ENCODE results near the gene SPOCD1. TPM values are rescaled to one million over a fixed set of nuclear protein-coding genes. Genes with fewer than 3 reads are reported as not detected.

Gene SPOCD1
- total and polyA plus RNA-seq, 10 donors = 0.74 to 5.0 (median 3.0) TPM

GRCh38 chr1:31776032-31776431, 39.8 kb downstream of the SPOCD1 start:
- Histone ChIP-seq H3K27ac (no peak overlapping the region), H3K27me3 (replicated peaks in 1 of 7) (peaks cover 0 to 80% (median 35%) of the 10 kb centered on the region in 7 donors), H3K9me3 (no peaks in the 10 kb centered on the region), H3K4me3 (no peak overlapping the region), H3K36me3 (no peaks in the 10 kb centered on the region), H3K4me1 (peaks cover 14 to 22% (median 18%) of the 10 kb centered on the region in 6 donors)
- no peak for TF ChIP-seq POLR2A (IDR thresholded peaks at IDR 0.05)
- TF ChIP-seq POLR2AphosphoS5 (IDR thresholded peaks at IDR 0.05) = no peak
- TF ChIP-seq, protein P1, sequence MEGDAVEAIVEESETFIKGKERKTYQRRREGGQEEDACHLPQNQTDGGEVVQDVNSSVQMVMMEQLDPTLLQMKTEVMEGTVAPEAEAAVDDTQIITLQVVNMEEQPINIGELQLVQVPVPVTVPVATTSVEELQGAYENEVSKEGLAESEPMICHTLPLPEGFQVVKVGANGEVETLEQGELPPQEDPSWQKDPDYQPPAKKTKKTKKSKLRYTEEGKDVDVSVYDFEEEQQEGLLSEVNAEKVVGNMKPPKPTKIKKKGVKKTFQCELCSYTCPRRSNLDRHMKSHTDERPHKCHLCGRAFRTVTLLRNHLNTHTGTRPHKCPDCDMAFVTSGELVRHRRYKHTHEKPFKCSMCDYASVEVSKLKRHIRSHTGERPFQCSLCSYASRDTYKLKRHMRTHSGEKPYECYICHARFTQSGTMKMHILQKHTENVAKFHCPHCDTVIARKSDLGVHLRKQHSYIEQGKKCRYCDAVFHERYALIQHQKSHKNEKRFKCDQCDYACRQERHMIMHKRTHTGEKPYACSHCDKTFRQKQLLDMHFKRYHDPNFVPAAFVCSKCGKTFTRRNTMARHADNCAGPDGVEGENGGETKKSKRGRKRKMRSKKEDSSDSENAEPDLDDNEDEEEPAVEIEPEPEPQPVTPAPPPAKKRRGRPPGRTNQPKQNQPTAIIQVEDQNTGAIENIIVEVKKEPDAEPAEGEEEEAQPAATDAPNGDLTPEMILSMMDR (IDR thresholded peaks at IDR 0.05 in 8 of 11, conservative IDR thresholded peaks at IDR 0.05 in 3 of 11) = no peak
- 79 to 88% (median 83%) methylated on average over 5 of the region's 5 CpGs for WGBS, 5 donors
- intact Hi-C loops (cut with DNase I; ENCODE audit: low total_unique reads) = loop anchor here (10.0 kb wide), 1 partner anchor 51 kb away; no protein-coding TSS in a partner anchor
- no peak for DNase-seq

DNA sequence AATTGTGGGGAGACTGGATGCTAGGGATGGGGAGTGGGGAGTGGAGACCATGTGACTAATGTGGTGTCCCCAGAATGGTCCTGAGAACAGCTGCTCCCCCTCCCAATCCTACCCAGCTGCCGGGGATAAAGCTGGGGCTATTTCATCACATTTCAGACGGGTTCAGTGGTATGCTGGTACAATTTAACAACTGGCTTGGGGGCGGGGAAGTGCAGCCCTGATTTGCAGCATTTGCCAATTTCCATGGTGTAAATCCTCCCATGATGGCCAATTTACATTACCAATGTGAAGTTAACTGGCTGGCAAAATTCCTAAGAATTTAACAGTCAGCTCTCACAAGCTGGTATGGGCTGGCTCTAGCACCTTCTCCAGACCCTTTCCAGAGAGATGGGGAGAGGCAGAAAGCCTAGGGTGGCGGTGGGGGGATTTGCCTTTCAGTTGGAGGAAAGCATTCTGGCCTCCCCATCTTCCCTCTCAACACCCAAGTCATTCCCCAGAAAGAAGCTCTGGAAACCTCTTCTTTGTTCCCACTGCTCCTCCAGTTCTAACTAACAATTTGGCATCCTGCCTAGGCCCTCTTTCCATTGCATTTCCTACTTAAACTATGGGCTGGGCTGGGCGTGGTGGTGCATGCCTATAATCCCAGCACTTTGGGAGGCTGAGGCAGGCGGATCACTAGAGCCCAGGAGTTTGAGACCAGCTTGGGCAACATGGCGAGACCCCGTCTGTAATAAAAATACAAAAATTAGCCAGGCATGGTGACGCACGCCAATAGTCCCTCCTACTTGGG, 40.4 kb downstream of the SPOCD1 start:
- Histone ChIP-seq H3K36me3 (no peaks in the 10 kb centered on the region), H3K4me3 (no peak overlapping the region), H3K27me3 (replicated peaks in 1 of 7) (peaks cover 0 to 82% (median 35%) of the 10 kb centered on the region in 7 donors), H3K27ac (no peak overlapping the region), H3K9me3 (no peaks in the 10 kb centered on the region), H3K4me1 (peaks cover 14 to 22% (median 18%) of the 10 kb centered on the region in 6 donors)
- intact Hi-C loops (cut with DNase I; ENCODE audit: low total_unique reads) = loop anchor here (10.0 kb wide), 1 partner anchor 51 kb away; no protein-coding TSS in a partner anchor
- TF ChIP-seq, protein P1 (IDR thresholded peaks at IDR 0.05 in 8 of 11, conservative IDR thresholded peaks at IDR 0.05 in 3 of 11) = no peak
- TF ChIP-seq POLR2A (IDR thresholded peaks at IDR 0.05) (no peak), POLR2AphosphoS5 (IDR thresholded peaks at IDR 0.05) (no peak)
- DNase-seq = no peak
- 74 to 94% (median 77%) methylated on average over 10 of the region's 10 CpGs for WGBS, 5 donors

DNA sequence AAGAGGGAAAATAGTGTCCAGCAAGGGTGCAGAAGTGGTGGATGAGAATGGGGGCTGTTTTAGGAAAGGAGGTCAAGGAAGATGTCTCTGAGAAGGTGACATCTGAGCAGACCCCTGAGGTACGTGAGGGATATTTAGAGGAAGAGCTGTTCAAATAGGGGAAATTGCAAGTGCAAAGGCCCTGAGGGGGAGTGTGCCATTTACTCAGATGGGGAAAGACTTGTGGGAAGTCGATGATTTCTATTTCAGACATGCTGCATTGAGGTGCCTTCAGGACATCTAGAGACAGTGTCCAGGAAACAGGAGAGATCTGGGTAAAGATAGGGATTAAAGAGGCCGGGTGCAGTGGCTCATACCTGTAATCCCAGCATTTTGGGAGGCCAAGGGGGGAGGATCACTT, 41.3 kb downstream of the SPOCD1 start:
- Histone ChIP-seq H3K4me1 (peaks cover 14 to 32% (median 23%) of the 10 kb centered on the region in 6 donors), H3K27me3 (replicated peaks in 1 of 7) (peaks cover 0 to 82% (median 35%) of the 10 kb centered on the region in 7 donors), H3K4me3 (no peak overlapping the region), H3K36me3 (no peaks in the 10 kb centered on the region), H3K9me3 (no peaks in the 10 kb centered on the region), H3K27ac (no peak overlapping the region)
- TF ChIP-seq, protein P1 (IDR thresholded peaks at IDR 0.05 in 8 of 11, conservative IDR thresholded peaks at IDR 0.05 in 3 of 11) = no peak
- TF ChIP-seq POLR2AphosphoS5 (IDR thresholded peaks at IDR 0.05) (no peak), POLR2A (IDR thresholded peaks at IDR 0.05) (no peak)
- no peak for DNase-seq
- WGBS, 5 donors = 55 to 71% (median 65%) methylated on average over 3 of the region's 3 CpGs
- intact Hi-C loops (cut with DNase I; ENCODE audit: low total_unique reads) = loop anchor here (10.0 kb wide), 1 partner anchor 50 kb away; no protein-coding TSS in a partner anchor

- H3K27ac ChIP-seq = no peak overlapping the region
- H3K36me3 ChIP-seq = no peaks in the 10 kb centered on the region
- intact Hi-C loops (cut with DNase I; ENCODE audit: low total_unique reads) = loop anchor here (10.0 kb wide), 1 partner anchor 49 kb away; no protein-coding TSS in a partner anchor
- no peaks in the 10 kb centered on the region for H3K9me3 ChIP-seq
- DNase-seq = no peak
- 77 to 90% (median 83%) methylated on average over 5 of the region's 5 CpGs for WGBS, 5 donors
- TF ChIP-seq POLR2A (IDR thresholded peaks at IDR 0.05) (no peak), POLR2AphosphoS5 (IDR thresholded peaks at IDR 0.05) (no peak)
- TF ChIP-seq, protein P1 (IDR thresholded peaks at IDR 0.05 in 8 of 11, conservative IDR thresholded peaks at IDR 0.05 in 3 of 11) = no peak
- H3K4me1 ChIP-seq = peaks cover 15 to 38% (median 30%) of the 10 kb centered on the region in 6 donors
- peaks cover 0 to 79% (median 35%) of the 10 kb centered on the region in 7 donors for H3K27me3 ChIP-seq (replicated peaks in 1 of 7)
- no peak overlapping the region for H3K4me3 ChIP-seq
Observed at GRCh38 chr1:31773861-31774260, 42.0 kb downstream of the SPOCD1 start.

Measured in spleen (tissue), 11 donors.